Neural cell (in vitro differentiated cells): ENCODE results near the gene OR10C1. TPM values are rescaled to one million over a fixed set of nuclear protein-coding genes. Genes with fewer than 3 reads are reported as not detected.

Source experiments
- H2AFZ ChIP-seq: fragments of 200-600, 300-800 bp; sonication (generic), shearing (Covaris generic); 2 replicates; pipeline ENCODE4 v1.6.0; 2014; ENCODE audit warnings: low read depth, mild to moderate bottlenecking, antibody characterized with exemption, low read length, moderate library complexity
- H3F3A ChIP-seq: fragments of 200-600 bp; shearing (Covaris generic); 2 replicates; pipeline ENCODE4 v1.6.1; 2016; ENCODE audit warnings: mild to moderate bottlenecking, moderate library complexity, mixed read lengths, antibody characterized with exemption, low read length; ENCODE audit not compliant: insufficient read depth, poor library complexity, severe bottlenecking
- H3K27ac ChIP-seq: fragments of 200-600, 300-800 bp; sonication (generic), shearing (Covaris generic); 2 replicates; pipeline ENCODE4 v1.5.1; 2014; ENCODE audit warnings: mild to moderate bottlenecking, low read length, moderate library complexity
- H3K27me3 ChIP-seq: fragments of 300-800, 200-600 bp; sonication (generic), shearing (Covaris generic); 2 replicates; pipeline ENCODE4 v1.6.0; 2014; ENCODE audit warnings: mild to moderate bottlenecking, low read depth, low read length, moderate library complexity; ENCODE audit not compliant: insufficient read depth
- H3K36me3 ChIP-seq: fragments of 300-800, 200-600 bp; sonication (generic), shearing (Covaris generic); 2 replicates; pipeline ENCODE4 v1.5.1; 2014; ENCODE audit warnings: mild to moderate bottlenecking, antibody characterized with exemption, low read length, moderate library complexity; ENCODE audit not compliant: insufficient read depth
- H3K4me2 ChIP-seq: fragments of 300-800, 200-600 bp; sonication (generic), shearing (Covaris generic); 2 replicates; pipeline ENCODE4 v1.6.0; 2014; ENCODE audit warnings: mild to moderate bottlenecking, low read length
- H3K4me3 ChIP-seq: fragments of 300-800, 200-600 bp; sonication (generic), shearing (Covaris generic); 2 replicates; pipeline ENCODE4 v1.5.1; 2014; ENCODE audit warnings: mild to moderate bottlenecking, low read length, moderate library complexity
- H3K79me2 ChIP-seq: fragments of 200-600 bp; shearing (Covaris generic); replicated peaks from 2 replicates; pipeline ENCODE4 v1.6.0; 2014; ENCODE audit warnings: mild to moderate bottlenecking, low read length, moderate library complexity; ENCODE audit not compliant: insufficient read depth
- H3K9ac ChIP-seq: fragments of 300-800, 200-600 bp; sonication (generic), shearing (Covaris generic); 2 replicates; pipeline ENCODE4 v1.6.1; 2016; ENCODE audit warnings: mild to moderate bottlenecking, low read length, mixed read lengths
- H3K9me2 ChIP-seq: fragments of 200-600 bp; shearing (Covaris generic); 2 replicates; pipeline ENCODE4 v1.6.1; 2016; ENCODE audit warnings: mild to moderate bottlenecking, low read length, mixed read lengths; ENCODE audit not compliant: insufficient read depth
- H3K9me3 ChIP-seq: fragments of 200-600, 300-800 bp; sonication (generic), shearing (Covaris generic); 2 replicates; pipeline ENCODE4 v1.6.1; 2016; ENCODE audit warnings: mild to moderate bottlenecking, mixed run types, low read length, moderate library complexity, mixed read lengths
- H4K20me1 ChIP-seq: fragments of 200-600 bp; shearing (Covaris generic); 2 replicates; pipeline ENCODE4 v1.6.1; 2016; ENCODE audit warnings: mild to moderate bottlenecking, mixed run types; ENCODE audit not compliant: insufficient read depth
- CTCF ChIP-seq: fragments of 450-650 bp; IDR thresholded peaks from 2 replicates; pipeline ENCODE4 v1.5.1; 2014; ENCODE audit warnings: antibody characterized with exemption, mild to moderate bottlenecking, moderate library complexity; ENCODE audit not compliant: poor library complexity, severe bottlenecking
- EP300 ChIP-seq: fragments of 450-650 bp; conservative IDR thresholded peaks from 2 replicates; pipeline ENCODE4 v1.6.1; 2014; ENCODE audit warnings: antibody characterized with exemption, mild to moderate bottlenecking, moderate library complexity; ENCODE audit not compliant: poor library complexity, severe bottlenecking
- EZH2 ChIP-seq: fragments of 200-600, 300-800 bp; shearing (Covaris generic), sonication (generic); IDR thresholded peaks from 2 replicates; pipeline ENCODE4 v1.6.1; 2014; ENCODE audit warnings: antibody characterized with exemption, low read length, borderline replicate concordance, mild to moderate bottlenecking; ENCODE audit not compliant: insufficient read depth, poor library complexity, severe bottlenecking
- MXI1 ChIP-seq: fragments of 450-650 bp; conservative IDR thresholded peaks from 2 replicates; pipeline ENCODE4 v1.6.1; 2014; ENCODE audit warnings: antibody characterized with exemption, mild to moderate bottlenecking; ENCODE audit not compliant: poor library complexity, severe bottlenecking
- POLR2AphosphoS5 ChIP-seq: IDR thresholded peaks from 2 replicates; pipeline ENCODE4 v1.6.1; 2012
- RAD21 ChIP-seq: fragments of 450-650 bp; conservative IDR thresholded peaks from 2 replicates; pipeline ENCODE4 v1.6.1; 2014; ENCODE audit warnings: antibody characterized with exemption, mild to moderate bottlenecking, moderate library complexity
- REST ChIP-seq: IDR thresholded peaks from 2 replicates; pipeline ENCODE4 v1.6.1; 2012; ENCODE audit warnings: borderline replicate concordance
- SMC3 ChIP-seq: fragments of 450-650 bp; conservative IDR thresholded peaks from 2 replicates; pipeline ENCODE4 v1.6.1; 2014; ENCODE audit warnings: antibody characterized with exemption, mild to moderate bottlenecking, moderate library complexity; ENCODE audit not compliant: poor library complexity
- TAF1 ChIP-seq: IDR thresholded peaks from 2 replicates; pipeline ENCODE4 v1.6.1; 2012; ENCODE audit warnings: low read depth
- polyA plus RNA-seq: library from polyadenylated mRNA; depleted of rRNA; stranded (reverse); fragments of >200 nt; gene quantifications from 2 replicates; pipeline ENCODE4 v1.2.3, GENCODE V29; 2014

Gene OR10C1
- polyA plus RNA-seq, 1 donor from 2014 or later = not detected

GRCh38 chr6:29414588-29414987 is 24.5 kb upstream of the OR10C1 start, which contains the start of gene OR12D1:
Gene OR12D1, plus strand, starts transcription at chr6:29414928.
- TF ChIP-seq MXI1 (no peak), TAF1 (no peak), REST (no peak), EZH2 (no peak), SMC3 (no peak), EP300 (no peak), POLR2AphosphoS5 (no peak), CTCF (no peak), RAD21 (no peak)
- Histone ChIP-seq H3K27ac (no peak within 1 kb of the TSS), H4K20me1 (no peaks in the 10 kb centered on the region), H3K4me2 (no peak within 1 kb of the TSS), H3K36me3 (no peaks in the 10 kb centered on the region), H3K4me3 (no peak within 1 kb of the TSS), H3K79me2 (no peaks in the 10 kb centered on the region), H2AFZ (no peak within 1 kb of the TSS), H3F3A (no peaks in the 10 kb centered on the region), H3K9me3 (no peaks in the 10 kb centered on the region), H3K9me2 (no peaks in the 10 kb centered on the region), H3K27me3 (no peaks in the 10 kb centered on the region), H3K9ac (no peak within 1 kb of the TSS)

GRCh38 chr6:29419516-29419915 is 19.6 kb upstream of the OR10C1 start:
- Histone ChIP-seq H3K9ac (no peak overlapping the region), H3F3A (no peaks in the 10 kb centered on the region), H3K36me3 (no peaks in the 10 kb centered on the region), H3K27ac (no peak overlapping the region), H3K27me3 (no peaks in the 10 kb centered on the region), H4K20me1 (no peaks in the 10 kb centered on the region), H3K4me2 (no peak overlapping the region), H3K9me3 (no peaks in the 10 kb centered on the region), H3K9me2 (no peaks in the 10 kb centered on the region), H3K79me2 (no peaks in the 10 kb centered on the region), H3K4me3 (no peak overlapping the region), H2AFZ (no peak overlapping the region)
- no peak for TF ChIP-seq SMC3
- TF ChIP-seq EP300 = no peak
- TF ChIP-seq CTCF = no peak
- no peak for TF ChIP-seq REST
- no peak for TF ChIP-seq TAF1
- TF ChIP-seq POLR2AphosphoS5 = no peak
- no peak for TF ChIP-seq MXI1
- TF ChIP-seq EZH2 = no peak
- TF ChIP-seq RAD21 = no peak
